ENCODE measurements around the gene ZBTB48. TPM values are rescaled to one million over a fixed set of nuclear protein-coding genes. Genes with fewer than 3 reads are reported as not detected.

ZBTB48 gene
- total and polyA plus RNA-seq, 2 donors (not counting 1 experiment from before 2014, with no cell fraction given): 5.7 to 16.0 TPM

DNA sequence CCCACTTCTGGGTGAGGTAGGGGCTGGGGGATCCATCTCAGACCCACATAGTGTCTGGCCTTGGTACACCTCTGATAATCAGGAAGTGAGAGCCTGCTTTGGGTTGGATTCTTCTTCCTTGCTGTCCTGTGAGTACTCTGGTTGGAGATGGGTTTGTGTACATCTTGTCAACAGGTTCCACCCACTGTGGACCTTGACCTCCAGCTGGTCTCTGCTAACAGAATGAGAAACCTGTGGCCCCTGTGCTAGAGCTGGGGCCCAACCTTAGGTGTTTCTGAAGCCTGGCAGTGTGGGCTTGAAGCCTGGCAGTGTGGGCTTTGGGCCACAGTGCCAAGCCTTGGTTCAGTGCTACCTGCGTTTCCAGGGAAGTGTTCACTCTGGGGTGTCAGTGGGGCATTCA is 2.6 kb downstream of the ZBTB48 start:
- peaks cover 2% of the 10 kb centered on the region for H3K36me3 ChIP-seq (ENCODE audit: control insufficient read depth, insufficient read depth, low read length)
- TF ChIP-seq EZH2 (IDR thresholded peaks at IDR 0.05; ENCODE audit: low read length, missing control alignments): no peak
- TF ChIP-seq, protein P1, sequence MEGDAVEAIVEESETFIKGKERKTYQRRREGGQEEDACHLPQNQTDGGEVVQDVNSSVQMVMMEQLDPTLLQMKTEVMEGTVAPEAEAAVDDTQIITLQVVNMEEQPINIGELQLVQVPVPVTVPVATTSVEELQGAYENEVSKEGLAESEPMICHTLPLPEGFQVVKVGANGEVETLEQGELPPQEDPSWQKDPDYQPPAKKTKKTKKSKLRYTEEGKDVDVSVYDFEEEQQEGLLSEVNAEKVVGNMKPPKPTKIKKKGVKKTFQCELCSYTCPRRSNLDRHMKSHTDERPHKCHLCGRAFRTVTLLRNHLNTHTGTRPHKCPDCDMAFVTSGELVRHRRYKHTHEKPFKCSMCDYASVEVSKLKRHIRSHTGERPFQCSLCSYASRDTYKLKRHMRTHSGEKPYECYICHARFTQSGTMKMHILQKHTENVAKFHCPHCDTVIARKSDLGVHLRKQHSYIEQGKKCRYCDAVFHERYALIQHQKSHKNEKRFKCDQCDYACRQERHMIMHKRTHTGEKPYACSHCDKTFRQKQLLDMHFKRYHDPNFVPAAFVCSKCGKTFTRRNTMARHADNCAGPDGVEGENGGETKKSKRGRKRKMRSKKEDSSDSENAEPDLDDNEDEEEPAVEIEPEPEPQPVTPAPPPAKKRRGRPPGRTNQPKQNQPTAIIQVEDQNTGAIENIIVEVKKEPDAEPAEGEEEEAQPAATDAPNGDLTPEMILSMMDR (conservative IDR thresholded peaks at IDR 0.05 in 1 of 2, IDR thresholded peaks at IDR 0.05 in 1 of 2; ENCODE audit: low read depth in 1 of 2, low read length in 2 of 2): no peak
- H3K4me1 ChIP-seq (ENCODE audit: control insufficient read depth, extremely low read depth, insufficient read depth, low read length): peaks cover 12% of the 10 kb centered on the region
- DNase-seq (ENCODE audit: low read depth in 2 of 2): no peak
- H3K9me3 ChIP-seq (ENCODE audit: control insufficient read depth, insufficient read depth, low read depth, low read length): no peaks in the 10 kb centered on the region
- no peak overlapping the region for H3K27ac ChIP-seq (ENCODE audit: insufficient read depth, low read length)
- no peak overlapping the region for H3K9ac ChIP-seq (ENCODE audit: insufficient read depth, low read length)
- H3K79me2 ChIP-seq (ENCODE audit: control insufficient read depth, insufficient read depth, low read length): peaks cover 6% of the 10 kb centered on the region
- H3K4me3 ChIP-seq (replicated peaks in 1 of 4; ENCODE audit: control extremely low read depth in 1 of 4, insufficient read depth in 1 of 4, low read depth in 3 of 4, low read length in 4 of 4): no peak overlapping the region
- H3K27me3 ChIP-seq (ENCODE audit: control insufficient read depth, insufficient read depth, low read length): no peaks in the 10 kb centered on the region
- no peaks in the 10 kb centered on the region for H4K20me1 ChIP-seq (ENCODE audit: control insufficient read depth, extremely low read depth, insufficient read depth, low read length)
- H3K4me2 ChIP-seq (ENCODE audit: extremely low read depth, insufficient read depth, low read length): no peak overlapping the region
- H2AFZ ChIP-seq (ENCODE audit: low read length): no peak overlapping the region

DNA sequence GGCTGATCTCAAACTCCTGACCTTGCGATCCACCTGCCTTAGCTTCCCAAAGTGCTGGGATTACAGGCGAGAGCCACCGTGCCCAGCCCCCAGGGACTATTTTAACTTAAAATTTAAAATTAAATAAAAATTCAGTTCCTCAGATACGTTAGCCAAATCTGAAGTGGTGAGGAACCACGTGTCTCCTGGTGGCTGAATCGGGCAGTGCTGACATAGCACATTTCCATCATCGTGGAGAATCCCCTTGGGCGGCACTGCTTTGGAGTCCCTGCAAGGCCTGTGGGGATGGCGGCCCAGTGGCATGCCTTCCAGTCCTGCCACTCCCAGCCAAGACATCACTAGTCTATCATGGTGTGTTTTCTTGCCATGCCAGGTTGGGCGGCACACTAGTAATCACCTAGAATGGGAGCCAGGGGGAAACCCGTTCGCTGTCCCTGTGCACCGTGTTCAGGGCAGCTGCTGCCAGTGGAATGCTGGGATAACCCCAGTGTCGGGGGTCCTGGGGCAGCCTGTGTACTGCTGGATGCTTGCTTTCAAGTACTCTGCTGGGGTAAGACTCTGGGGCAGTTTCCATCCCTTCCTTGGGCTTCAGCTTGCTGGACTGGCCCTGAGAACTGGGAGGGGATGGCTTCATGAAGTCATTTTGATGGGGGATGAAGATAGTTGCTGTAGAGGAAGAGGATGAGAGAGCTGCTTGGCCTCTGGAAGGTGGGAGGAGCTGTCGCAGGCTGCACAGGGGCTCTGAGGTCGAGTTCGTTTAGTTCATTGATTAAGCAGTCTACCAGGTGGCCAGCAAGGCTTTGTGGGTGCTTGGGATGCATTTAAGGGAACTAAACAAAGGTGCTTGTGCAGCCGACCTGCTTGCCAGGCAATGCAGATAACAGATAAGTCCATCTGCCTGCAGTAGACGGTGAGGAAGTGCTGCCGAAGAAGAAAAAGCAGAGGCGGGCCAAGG is 4.6 kb downstream of the ZBTB48 start:
- Histone ChIP-seq H4K20me1 (ENCODE audit: control insufficient read depth, extremely low read depth, insufficient read depth, low read length) (no peaks in the 10 kb centered on the region), H3K27ac (ENCODE audit: insufficient read depth, low read length) (no peak overlapping the region)
- DNase-seq (ENCODE audit: low read depth in 2 of 2): no peak

DNA sequence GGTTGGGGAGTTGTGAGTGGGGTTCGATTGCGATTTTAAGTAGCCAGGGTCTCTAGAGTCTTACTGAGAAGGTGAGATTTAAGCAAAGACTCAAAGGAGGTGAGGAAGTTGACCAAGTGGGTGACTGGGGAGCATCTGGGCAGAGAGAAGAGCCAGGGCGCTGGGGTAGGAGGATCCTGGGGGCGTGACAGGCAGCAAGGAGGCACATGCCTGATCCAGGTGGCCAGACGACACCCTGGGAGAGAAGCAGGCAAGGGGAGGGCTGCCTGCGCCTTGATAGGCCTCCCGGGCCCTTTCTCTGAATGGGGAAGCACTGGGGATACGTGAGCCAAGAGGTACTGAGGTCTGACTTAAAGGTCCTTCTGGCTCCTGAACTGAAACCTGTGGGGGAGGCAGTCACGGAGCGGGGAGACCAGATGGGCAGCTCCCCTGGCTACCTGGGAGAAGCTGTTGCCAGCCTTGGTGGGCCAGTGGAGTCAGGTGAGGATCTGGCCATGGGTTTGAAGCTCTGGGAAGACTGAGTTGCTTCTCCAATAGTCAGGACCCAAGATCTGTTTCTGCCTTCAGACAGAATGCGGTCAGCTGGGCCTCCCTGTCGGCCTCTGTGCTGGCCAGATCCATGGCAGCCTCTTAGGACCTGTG is 5.4 kb downstream of the ZBTB48 start:
- peaks cover 6% of the 10 kb centered on the region for H3K79me2 ChIP-seq (ENCODE audit: control insufficient read depth, insufficient read depth, low read length)
- no peak overlapping the region for H3K4me3 ChIP-seq (replicated peaks in 1 of 4; ENCODE audit: control extremely low read depth in 1 of 4, insufficient read depth in 1 of 4, low read depth in 3 of 4, low read length in 4 of 4)
- no peak overlapping the region for H2AFZ ChIP-seq (ENCODE audit: low read length)
- no peak overlapping the region for H3K9ac ChIP-seq (ENCODE audit: insufficient read depth, low read length)
- peaks cover 8% of the 10 kb centered on the region for H3K4me1 ChIP-seq (ENCODE audit: control insufficient read depth, extremely low read depth, insufficient read depth, low read length)
- no peak overlapping the region for H3K4me2 ChIP-seq (ENCODE audit: extremely low read depth, insufficient read depth, low read length)
- no peak for TF ChIP-seq EZH2 (IDR thresholded peaks at IDR 0.05; ENCODE audit: low read length, missing control alignments)
- H3K9me3 ChIP-seq (ENCODE audit: control insufficient read depth, insufficient read depth, low read depth, low read length): no peaks in the 10 kb centered on the region
- H3K36me3 ChIP-seq (ENCODE audit: control insufficient read depth, insufficient read depth, low read length): peaks cover 9% of the 10 kb centered on the region
- DNase-seq (ENCODE audit: low read depth in 2 of 2): no peak
- no peak overlapping the region for H3K27ac ChIP-seq (ENCODE audit: insufficient read depth, low read length)
- no peaks in the 10 kb centered on the region for H3K27me3 ChIP-seq (ENCODE audit: control insufficient read depth, insufficient read depth, low read length)
- H4K20me1 ChIP-seq (ENCODE audit: control insufficient read depth, extremely low read depth, insufficient read depth, low read length): no peaks in the 10 kb centered on the region

More for the DNA sequence above, 4.6 kb downstream of the ZBTB48 start:
- no peak overlapping the region for H3K4me2 ChIP-seq (ENCODE audit: extremely low read depth, insufficient read depth, low read length)
- no peak overlapping the region for H3K4me3 ChIP-seq (replicated peaks in 1 of 4; ENCODE audit: control extremely low read depth in 1 of 4, insufficient read depth in 1 of 4, low read depth in 3 of 4, low read length in 4 of 4)
- no peak overlapping the region for H2AFZ ChIP-seq (ENCODE audit: low read length)
- TF ChIP-seq, protein P1 (conservative IDR thresholded peaks at IDR 0.05 in 1 of 2, IDR thresholded peaks at IDR 0.05 in 1 of 2; ENCODE audit: low read depth in 1 of 2, low read length in 2 of 2): no peak
- no peak for TF ChIP-seq EZH2 (IDR thresholded peaks at IDR 0.05; ENCODE audit: low read length, missing control alignments)
- H3K36me3 ChIP-seq (ENCODE audit: control insufficient read depth, insufficient read depth, low read length): peaks cover 9% of the 10 kb centered on the region
- no peaks in the 10 kb centered on the region for H3K27me3 ChIP-seq (ENCODE audit: control insufficient read depth, insufficient read depth, low read length)
- peaks cover 6% of the 10 kb centered on the region for H3K79me2 ChIP-seq (ENCODE audit: control insufficient read depth, insufficient read depth, low read length)
- H3K4me1 ChIP-seq (ENCODE audit: control insufficient read depth, extremely low read depth, insufficient read depth, low read length): peaks cover 8% of the 10 kb centered on the region
- H3K9ac ChIP-seq (ENCODE audit: insufficient read depth, low read length): no peak overlapping the region
- no peaks in the 10 kb centered on the region for H3K9me3 ChIP-seq (ENCODE audit: control insufficient read depth, insufficient read depth, low read depth, low read length)

All from fibroblast of lung (primary cell).